ENCODE data around the gene IL27RA. TPM values are rescaled to one million over a fixed set of nuclear protein-coding genes. Genes with fewer than 3 reads are reported as not detected.
"Not testable (repeated sequence)": the region's sequence is repeated elsewhere in the genome, so short reads cannot be mapped to it uniquely, and the experiment has no call there.

IL27RA gene
- total and polyA plus RNA-seq, 3 donors from 2014 or later = 3.5 to 5.2 (median 4.9) TPM

GRCh38 chr19:14039181-14039580 lies 7.6 kb downstream of the IL27RA start:
- no peaks in the 10 kb centered on the region for H3K9me3 ChIP-seq
- H3K27ac ChIP-seq = no peak overlapping the region
- H3K4me3 ChIP-seq = no peak overlapping the region
- intact Hi-C loops (cut with DNase I; ENCODE audit: low total_unique reads) = no loop called here
- TF ChIP-seq CTCF (IDR thresholded peaks at IDR 0.05) = no peak
- TF ChIP-seq POLR2A (IDR thresholded peaks at IDR 0.05) = no peak
- peaks cover 4% of the 10 kb centered on the region for H3K4me1 ChIP-seq
- WGBS, 2 donors = 86 to 88% methylated on average over 7 of the region's 7 CpGs
- no peaks in the 10 kb centered on the region for H3K27me3 ChIP-seq
- no peaks in the 10 kb centered on the region for H3K36me3 ChIP-seq (ENCODE audit: low read depth, missing control alignments)
- DNase-seq = no peak

GRCh38 chr19:14042659-14043608 lies 11.4 kb downstream of the IL27RA start:
- intact Hi-C loops (cut with DNase I; ENCODE audit: low total_unique reads); H3K27me3 ChIP-seq: not testable (repeated sequence)
- 54 to 65% methylated on average over 19 of the region's 19 CpGs for WGBS, 2 donors

GRCh38 chr19:14047866-14048265 lies 16.3 kb downstream of the IL27RA start:
- H3K4me1 ChIP-seq; intact Hi-C loops (cut with DNase I; ENCODE audit: low total_unique reads); H3K4me3 ChIP-seq; H3K27me3 ChIP-seq; H3K9me3 ChIP-seq; DNase-seq; H3K36me3 ChIP-seq (ENCODE audit: low read depth, missing control alignments); H3K27ac ChIP-seq: not testable (repeated sequence)
- 95 to 98% methylated on average over 10 of the region's 10 CpGs for WGBS, 2 donors

More at GRCh38 chr19:14042659-14043608, 11.4 kb downstream of the IL27RA start:
- DNase-seq = peak; percentile 68
- H3K4me1 ChIP-seq; H3K36me3 ChIP-seq (ENCODE audit: low read depth, missing control alignments); H3K4me3 ChIP-seq; H3K9me3 ChIP-seq: not testable (repeated sequence)
- peak; percentile 41 to 56 (median 55) for TF ChIP-seq CTCF (IDR thresholded peaks at IDR 0.05)
- H3K27ac ChIP-seq = peak overlapping the region in 1 of 2 donors; percentile 41

GRCh38 chr19:14048443-14049153 lies 17.0 kb downstream of the IL27RA start:
- H3K27ac ChIP-seq = no peak overlapping the region
- WGBS, 2 donors = 75 to 86% methylated on average over 8 of the region's 8 CpGs
- intact Hi-C loops (cut with DNase I; ENCODE audit: low total_unique reads) = no loop called here
- no peaks in the 10 kb centered on the region for H3K36me3 ChIP-seq (ENCODE audit: low read depth, missing control alignments)
- TF ChIP-seq CTCF (IDR thresholded peaks at IDR 0.05) (peak; percentile 36 to 80 (median 64)), POLR2A (IDR thresholded peaks at IDR 0.05) (no peak)
- no peaks in the 10 kb centered on the region for H3K9me3 ChIP-seq
- H3K27me3 ChIP-seq = no peaks in the 10 kb centered on the region
- H3K4me3 ChIP-seq = no peak overlapping the region
- H3K4me1 ChIP-seq = no peaks in the 10 kb centered on the region
- DNase-seq = peak; percentile 73

GRCh38 chr19:14050512-14050911 lies 18.9 kb downstream of the IL27RA start:
- WGBS, 2 donors = 96% methylated on average over 3 to 4 of the region's 4 CpGs
- H3K4me1 ChIP-seq = no peaks in the 10 kb centered on the region
- H3K36me3 ChIP-seq (ENCODE audit: low read depth, missing control alignments) = no peaks in the 10 kb centered on the region
- DNase-seq = no peak
- H3K27me3 ChIP-seq = no peaks in the 10 kb centered on the region
- H3K27ac ChIP-seq = no peak overlapping the region
- H3K9me3 ChIP-seq = no peaks in the 10 kb centered on the region
- intact Hi-C loops (cut with DNase I; ENCODE audit: low total_unique reads) = no loop called here
- no peak overlapping the region for H3K4me3 ChIP-seq
- TF ChIP-seq CTCF (IDR thresholded peaks at IDR 0.05) (no peak), POLR2A (IDR thresholded peaks at IDR 0.05) (no peak)

GRCh38 chr19:14050961-14051360 lies 19.4 kb downstream of the IL27RA start:
- H3K4me3 ChIP-seq; H3K9me3 ChIP-seq; DNase-seq; H3K4me1 ChIP-seq; intact Hi-C loops (cut with DNase I; ENCODE audit: low total_unique reads); H3K27me3 ChIP-seq; H3K27ac ChIP-seq; H3K36me3 ChIP-seq (ENCODE audit: low read depth, missing control alignments): not testable (repeated sequence)
- WGBS, 2 donors = 94% methylated on average over 11 of the region's 11 CpGs

All from testis (tissue), 3 donors.